AG09309 (cell line): Measurements from ENCODE around the gene SPOCK3.

Source experiments
- DNase-seq: peaks from one replicate; pipeline ENCODE4 v3.0.0-alpha.2; 2010; ENCODE audit warnings: low read depth
- H3K4me3 ChIP-seq: 2 replicates; pipeline ENCODE4 v1.5.1; 2011; ENCODE audit warnings: mild to moderate bottlenecking, low read depth, low read length, moderate library complexity; ENCODE audit not compliant: control insufficient read depth
- TF ChIP-seq, protein P1 (sequence below): IDR thresholded peaks from 2 replicates; pipeline ENCODE4 v1.5.1; 2011; ENCODE audit warnings: mild to moderate bottlenecking, low read depth, low read length, inconsistent platforms; ENCODE audit not compliant: insufficient read depth, control insufficient read depth; ENCODE audit errors: missing control alignments

The SPOCK3 gene

DNA sequence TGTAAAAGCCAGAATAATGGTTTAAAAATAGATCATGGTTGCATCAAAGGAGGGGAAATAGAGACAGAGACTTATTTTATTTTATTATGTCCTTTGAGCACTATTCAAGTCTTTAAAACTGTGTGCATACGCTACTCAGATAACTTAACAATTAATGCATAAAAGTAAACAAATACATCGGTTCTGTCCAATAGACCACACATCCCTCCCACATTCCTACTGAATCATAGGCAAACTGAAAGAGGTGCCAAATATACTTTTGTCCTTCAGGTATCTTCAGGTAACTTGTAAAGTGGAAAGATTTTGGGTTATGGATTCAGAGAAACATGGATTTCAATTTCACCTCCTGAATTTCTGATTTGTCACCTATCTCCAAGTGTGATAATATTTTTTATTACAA is 91.3 kb downstream of the SPOCK3 start:
- H3K4me3 ChIP-seq, result no peak overlapping the region
- TF ChIP-seq, protein P1, sequence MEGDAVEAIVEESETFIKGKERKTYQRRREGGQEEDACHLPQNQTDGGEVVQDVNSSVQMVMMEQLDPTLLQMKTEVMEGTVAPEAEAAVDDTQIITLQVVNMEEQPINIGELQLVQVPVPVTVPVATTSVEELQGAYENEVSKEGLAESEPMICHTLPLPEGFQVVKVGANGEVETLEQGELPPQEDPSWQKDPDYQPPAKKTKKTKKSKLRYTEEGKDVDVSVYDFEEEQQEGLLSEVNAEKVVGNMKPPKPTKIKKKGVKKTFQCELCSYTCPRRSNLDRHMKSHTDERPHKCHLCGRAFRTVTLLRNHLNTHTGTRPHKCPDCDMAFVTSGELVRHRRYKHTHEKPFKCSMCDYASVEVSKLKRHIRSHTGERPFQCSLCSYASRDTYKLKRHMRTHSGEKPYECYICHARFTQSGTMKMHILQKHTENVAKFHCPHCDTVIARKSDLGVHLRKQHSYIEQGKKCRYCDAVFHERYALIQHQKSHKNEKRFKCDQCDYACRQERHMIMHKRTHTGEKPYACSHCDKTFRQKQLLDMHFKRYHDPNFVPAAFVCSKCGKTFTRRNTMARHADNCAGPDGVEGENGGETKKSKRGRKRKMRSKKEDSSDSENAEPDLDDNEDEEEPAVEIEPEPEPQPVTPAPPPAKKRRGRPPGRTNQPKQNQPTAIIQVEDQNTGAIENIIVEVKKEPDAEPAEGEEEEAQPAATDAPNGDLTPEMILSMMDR, result no peak
- DNase-seq, result no peak

DNA sequence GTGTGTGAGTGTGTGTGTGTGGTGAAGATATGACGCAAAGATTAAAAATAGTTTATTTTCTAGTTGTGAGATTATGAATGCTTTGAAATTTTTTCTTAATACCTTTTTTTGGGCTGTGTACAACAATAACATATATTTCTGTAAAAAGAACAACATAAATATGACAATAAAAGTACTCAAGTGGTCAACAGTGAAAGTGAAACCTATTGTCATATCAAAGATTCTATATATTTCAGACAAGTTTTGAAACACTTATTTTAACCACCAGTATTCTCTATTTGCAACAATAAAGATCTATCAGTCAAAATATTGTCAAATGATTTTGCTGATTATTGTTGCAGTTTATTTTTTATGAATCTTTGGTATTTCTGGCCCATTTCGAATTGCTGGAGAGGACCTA is 98.0 kb downstream of the SPOCK3 start:
- TF ChIP-seq, protein P1, result no peak

DNA sequence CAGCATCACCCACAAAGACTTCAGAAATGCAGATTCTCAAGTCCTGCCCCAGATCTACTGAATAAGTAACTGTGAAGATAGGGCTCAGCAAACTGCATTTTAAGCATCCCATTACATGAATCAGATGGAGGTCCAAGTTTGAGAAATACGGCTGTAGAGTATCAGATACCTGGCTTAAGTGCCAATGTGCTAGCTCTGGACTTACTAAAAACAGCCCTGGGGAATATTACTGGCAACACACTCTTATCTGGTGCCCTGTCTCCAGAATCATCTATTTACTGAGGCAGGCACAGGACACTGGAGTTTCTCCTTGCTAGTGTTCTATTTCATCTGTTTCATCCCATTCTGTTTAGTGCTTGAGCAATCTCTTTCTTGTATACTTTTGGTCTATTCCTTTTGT is 105.1 kb downstream of the SPOCK3 start:
- TF ChIP-seq, protein P1, result no peak
- no peak for DNase-seq
- no peak overlapping the region for H3K4me3 ChIP-seq

More for the DNA sequence above, 98.0 kb downstream of the SPOCK3 start:
- DNase-seq, result no peak
- no peak overlapping the region for H3K4me3 ChIP-seq

DNA sequence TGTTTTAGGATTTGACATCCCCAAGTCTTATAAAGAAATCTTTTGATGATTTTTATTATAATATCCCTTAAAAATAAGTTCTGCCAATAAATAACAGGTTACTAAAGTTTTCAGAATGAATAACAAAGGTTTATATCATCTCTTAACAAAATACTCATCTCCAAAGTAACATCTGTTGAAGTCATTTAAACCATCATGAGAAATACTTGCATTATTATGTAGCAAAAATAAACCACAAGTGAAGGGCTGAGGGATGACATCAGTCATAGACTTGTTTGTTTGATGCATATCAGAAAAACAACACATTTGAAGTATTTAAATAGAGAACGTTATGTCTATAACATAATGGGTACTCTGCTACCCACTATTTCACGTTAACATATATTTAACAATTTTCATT is 114.9 kb downstream of the SPOCK3 start:
- TF ChIP-seq, protein P1, result no peak
- H3K4me3 ChIP-seq, result no peak overlapping the region
- DNase-seq, result no peak

DNA sequence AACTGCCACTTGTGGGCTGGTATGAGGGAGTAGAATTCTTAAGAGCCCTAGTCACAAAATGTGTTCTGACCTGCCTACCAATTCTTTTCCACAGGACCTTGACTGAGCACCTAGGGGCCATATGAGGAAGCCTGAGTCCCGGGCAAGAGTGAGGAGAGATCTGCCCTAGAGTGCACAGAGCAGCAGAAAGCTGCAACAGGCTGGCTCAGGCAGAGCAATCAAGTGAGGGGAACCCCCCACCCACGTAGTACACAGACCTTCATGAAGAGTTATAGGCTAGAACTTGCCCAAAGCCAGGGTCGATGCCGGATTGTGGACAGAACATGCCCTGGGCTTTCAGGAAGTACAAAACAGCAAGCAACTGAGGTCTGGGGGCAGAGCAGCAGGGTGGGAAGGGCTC is 117.0 kb downstream of the SPOCK3 start:
- no peak overlapping the region for H3K4me3 ChIP-seq
- DNase-seq, result no peak
- TF ChIP-seq, protein P1, result no peak

DNA sequence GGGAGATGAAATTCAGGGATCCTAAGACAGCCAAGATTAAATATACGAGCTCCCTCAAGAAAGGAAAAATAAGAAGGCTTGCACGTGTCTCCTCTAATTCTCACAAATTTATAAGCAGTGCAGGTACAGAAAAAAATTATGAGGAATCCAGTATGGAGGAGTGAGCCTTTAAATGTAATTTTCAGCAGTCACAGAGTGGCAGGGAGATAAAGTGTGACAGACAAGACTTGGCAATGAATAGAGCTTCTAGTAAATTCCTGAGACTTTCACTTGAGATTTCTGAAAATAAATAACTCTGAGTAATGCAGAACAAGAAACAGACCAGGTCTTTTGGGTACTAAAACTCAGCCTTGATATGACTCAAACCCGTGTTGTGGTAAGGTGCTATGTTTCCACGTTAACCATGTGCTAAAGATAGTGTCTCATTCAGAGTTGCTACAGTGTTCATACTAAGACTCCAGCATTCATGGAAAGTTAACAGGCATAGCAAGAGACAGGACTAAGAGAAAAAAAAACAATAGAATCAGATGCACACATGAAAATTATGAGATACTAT is 119.8 kb downstream of the SPOCK3 start:
- no peak for DNase-seq
- TF ChIP-seq, protein P1, result no peak
- H3K4me3 ChIP-seq, result no peak overlapping the region

DNA sequence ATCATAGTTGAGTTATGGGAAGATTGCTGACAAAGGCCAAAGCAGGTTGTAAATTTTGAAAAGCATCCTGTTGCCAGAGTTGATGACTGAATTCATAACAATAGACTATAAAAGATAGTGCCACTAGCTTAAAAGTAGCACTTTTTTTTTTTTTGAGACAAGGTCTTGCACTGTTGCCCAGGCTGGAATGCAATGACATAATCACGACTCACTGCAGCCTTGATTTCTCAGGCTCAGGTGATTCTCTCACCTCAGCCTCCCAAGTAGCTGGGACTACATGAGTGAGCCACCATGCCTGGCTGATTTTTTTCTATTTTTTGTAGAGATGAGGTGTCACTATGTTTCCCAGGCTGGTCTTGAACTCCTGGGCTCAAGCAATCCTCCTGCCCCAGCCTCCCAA is 122.7 kb downstream of the SPOCK3 start:
- no peak overlapping the region for H3K4me3 ChIP-seq
- TF ChIP-seq, protein P1, result no peak
- DNase-seq, result no peak
